ENCODE measurements around the gene OR10Z1.

DNA sequence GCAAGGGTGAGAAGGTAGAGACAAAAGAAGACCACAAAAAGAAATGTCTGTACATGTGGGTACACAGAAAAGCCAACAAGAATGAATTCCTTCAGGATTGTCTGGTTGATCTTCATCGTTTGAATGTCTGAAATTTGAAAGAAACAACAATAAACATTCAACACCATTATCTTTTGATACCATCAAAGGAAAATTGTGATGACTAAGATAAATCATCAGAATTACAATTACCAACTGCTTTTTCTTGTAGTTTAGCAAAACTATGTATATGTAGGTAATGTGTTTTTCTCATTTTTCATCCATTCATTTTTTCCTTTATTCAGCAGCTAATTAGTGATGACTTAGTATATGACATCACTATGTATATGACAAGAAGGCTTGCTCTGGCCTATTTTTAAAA lies 25.3 kb upstream of the OR10Z1 start, which contains the start of gene OR10X1:
- TF ChIP-seq, protein P1, sequence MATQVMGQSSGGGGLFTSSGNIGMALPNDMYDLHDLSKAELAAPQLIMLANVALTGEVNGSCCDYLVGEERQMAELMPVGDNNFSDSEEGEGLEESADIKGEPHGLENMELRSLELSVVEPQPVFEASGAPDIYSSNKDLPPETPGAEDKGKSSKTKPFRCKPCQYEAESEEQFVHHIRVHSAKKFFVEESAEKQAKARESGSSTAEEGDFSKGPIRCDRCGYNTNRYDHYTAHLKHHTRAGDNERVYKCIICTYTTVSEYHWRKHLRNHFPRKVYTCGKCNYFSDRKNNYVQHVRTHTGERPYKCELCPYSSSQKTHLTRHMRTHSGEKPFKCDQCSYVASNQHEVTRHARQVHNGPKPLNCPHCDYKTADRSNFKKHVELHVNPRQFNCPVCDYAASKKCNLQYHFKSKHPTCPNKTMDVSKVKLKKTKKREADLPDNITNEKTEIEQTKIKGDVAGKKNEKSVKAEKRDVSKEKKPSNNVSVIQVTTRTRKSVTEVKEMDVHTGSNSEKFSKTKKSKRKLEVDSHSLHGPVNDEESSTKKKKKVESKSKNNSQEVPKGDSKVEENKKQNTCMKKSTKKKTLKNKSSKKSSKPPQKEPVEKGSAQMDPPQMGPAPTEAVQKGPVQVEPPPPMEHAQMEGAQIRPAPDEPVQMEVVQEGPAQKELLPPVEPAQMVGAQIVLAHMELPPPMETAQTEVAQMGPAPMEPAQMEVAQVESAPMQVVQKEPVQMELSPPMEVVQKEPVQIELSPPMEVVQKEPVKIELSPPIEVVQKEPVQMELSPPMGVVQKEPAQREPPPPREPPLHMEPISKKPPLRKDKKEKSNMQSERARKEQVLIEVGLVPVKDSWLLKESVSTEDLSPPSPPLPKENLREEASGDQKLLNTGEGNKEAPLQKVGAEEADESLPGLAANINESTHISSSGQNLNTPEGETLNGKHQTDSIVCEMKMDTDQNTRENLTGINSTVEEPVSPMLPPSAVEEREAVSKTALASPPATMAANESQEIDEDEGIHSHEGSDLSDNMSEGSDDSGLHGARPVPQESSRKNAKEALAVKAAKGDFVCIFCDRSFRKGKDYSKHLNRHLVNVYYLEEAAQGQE (IDR thresholded peaks at IDR 0.05): no peak
- TF ChIP-seq, protein P2, sequence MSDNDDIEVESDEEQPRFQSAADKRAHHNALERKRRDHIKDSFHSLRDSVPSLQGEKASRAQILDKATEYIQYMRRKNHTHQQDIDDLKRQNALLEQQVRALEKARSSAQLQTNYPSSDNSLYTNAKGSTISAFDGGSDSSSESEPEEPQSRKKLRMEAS (IDR thresholded peaks at IDR 0.05): no peak
- TF ChIP-seq, protein P3, sequence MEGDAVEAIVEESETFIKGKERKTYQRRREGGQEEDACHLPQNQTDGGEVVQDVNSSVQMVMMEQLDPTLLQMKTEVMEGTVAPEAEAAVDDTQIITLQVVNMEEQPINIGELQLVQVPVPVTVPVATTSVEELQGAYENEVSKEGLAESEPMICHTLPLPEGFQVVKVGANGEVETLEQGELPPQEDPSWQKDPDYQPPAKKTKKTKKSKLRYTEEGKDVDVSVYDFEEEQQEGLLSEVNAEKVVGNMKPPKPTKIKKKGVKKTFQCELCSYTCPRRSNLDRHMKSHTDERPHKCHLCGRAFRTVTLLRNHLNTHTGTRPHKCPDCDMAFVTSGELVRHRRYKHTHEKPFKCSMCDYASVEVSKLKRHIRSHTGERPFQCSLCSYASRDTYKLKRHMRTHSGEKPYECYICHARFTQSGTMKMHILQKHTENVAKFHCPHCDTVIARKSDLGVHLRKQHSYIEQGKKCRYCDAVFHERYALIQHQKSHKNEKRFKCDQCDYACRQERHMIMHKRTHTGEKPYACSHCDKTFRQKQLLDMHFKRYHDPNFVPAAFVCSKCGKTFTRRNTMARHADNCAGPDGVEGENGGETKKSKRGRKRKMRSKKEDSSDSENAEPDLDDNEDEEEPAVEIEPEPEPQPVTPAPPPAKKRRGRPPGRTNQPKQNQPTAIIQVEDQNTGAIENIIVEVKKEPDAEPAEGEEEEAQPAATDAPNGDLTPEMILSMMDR (IDR thresholded peaks at IDR 0.05): no peak
- no peak for TF ChIP-seq POLR2A (IDR thresholded peaks at IDR 0.05; ENCODE audit: low read length)
- TF ChIP-seq JUNB (IDR thresholded peaks at IDR 0.05): no peak
- no peak for TF ChIP-seq SMC3 (IDR thresholded peaks at IDR 0.05)
- no peak for TF ChIP-seq ESRRA (IDR thresholded peaks at IDR 0.05; ENCODE audit: borderline replicate concordance, low read length)
